Measurements from ENCODE around the gene ADA. TPM values are rescaled to one million over a fixed set of nuclear protein-coding genes. Genes with fewer than 3 reads are reported as not detected.

Gene ADA
- total and polyA plus RNA-seq, 2 of the 4 experiments (the other 2 are of a cell fraction): 8.1 to 11.0 TPM

DNA sequence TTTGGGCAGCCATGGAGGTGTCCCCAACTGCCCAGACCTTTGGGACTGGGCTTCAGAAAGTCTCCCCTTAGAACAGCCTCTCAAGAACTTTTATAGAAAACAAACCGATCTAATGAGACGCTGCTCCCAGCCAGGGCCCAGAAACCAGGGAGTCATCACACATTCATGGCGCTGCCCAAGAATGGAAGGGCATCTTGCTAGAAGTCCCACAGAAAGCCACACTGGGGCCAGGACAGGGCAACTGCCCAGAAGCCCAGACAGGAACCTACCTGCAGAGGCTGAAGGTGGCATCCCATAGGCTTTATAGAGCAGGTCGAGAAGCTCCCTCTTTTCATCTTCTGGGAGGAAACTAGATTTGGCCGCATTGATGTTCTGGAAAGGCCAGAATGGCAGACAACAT is 31.5 kb downstream of the ADA start:
- TF ChIP-seq MAFK (IDR thresholded peaks at IDR 0.05; ENCODE audit: low read depth, low read length) (no peak), CTCF (conservative IDR thresholded peaks at IDR 0.05; ENCODE audit: low read depth, low read length) (no peak), MXI1 (IDR thresholded peaks at IDR 0.05; ENCODE audit: borderline replicate concordance, low read depth, low read length) (no peak), CHD1 (IDR thresholded peaks at IDR 0.05; ENCODE audit: low read depth, low read length) (no peak), RCOR1 (IDR thresholded peaks at IDR 0.05; ENCODE audit: insufficient replicate concordance, low read length) (no peak), POLR2A (IDR thresholded peaks at IDR 0.05; ENCODE audit: low read depth, low read length) (no peak), RAD21 (IDR thresholded peaks at IDR 0.05; ENCODE audit: low read length) (no peak), FOS (IDR thresholded peaks at IDR 0.05; ENCODE audit: low read depth, low read length) (no peak), RFX5 (IDR thresholded peaks at IDR 0.05; ENCODE audit: low read depth, low read length) (no peak)
- TF ChIP-seq, protein P1, sequence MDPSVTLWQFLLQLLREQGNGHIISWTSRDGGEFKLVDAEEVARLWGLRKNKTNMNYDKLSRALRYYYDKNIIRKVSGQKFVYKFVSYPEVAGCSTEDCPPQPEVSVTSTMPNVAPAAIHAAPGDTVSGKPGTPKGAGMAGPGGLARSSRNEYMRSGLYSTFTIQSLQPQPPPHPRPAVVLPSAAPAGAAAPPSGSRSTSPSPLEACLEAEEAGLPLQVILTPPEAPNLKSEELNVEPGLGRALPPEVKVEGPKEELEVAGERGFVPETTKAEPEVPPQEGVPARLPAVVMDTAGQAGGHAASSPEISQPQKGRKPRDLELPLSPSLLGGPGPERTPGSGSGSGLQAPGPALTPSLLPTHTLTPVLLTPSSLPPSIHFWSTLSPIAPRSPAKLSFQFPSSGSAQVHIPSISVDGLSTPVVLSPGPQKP (IDR thresholded peaks at IDR 0.05; ENCODE audit: borderline replicate concordance, low read depth, low read length): no peak
- no peak overlapping the region for H4K91ac ChIP-seq (ENCODE audit: insufficient read depth, low read depth, low read length)
- intact Hi-C loops (cut with micrococcal nuclease) (no loop called here), dilution Hi-C loops (cut with HindIII; ENCODE audit: low sequenced_read_pairs, unreplicated experiment) (no loop called here), in situ Hi-C loops (cut with MboI; ENCODE audit: low sequenced_read_pairs) (no loop called here)
- no peak overlapping the region for H3K27ac ChIP-seq (ENCODE audit: insufficient read depth, low read length)
- no peak overlapping the region for H3K4me3 ChIP-seq (ENCODE audit: insufficient read depth, low read depth, low read length)
- H2AFZ ChIP-seq (replicated peaks; ENCODE audit: low read length, poor library complexity): no peak overlapping the region
- H3K4ac ChIP-seq (ENCODE audit: low read depth, low read length): no peak overlapping the region
- H3K56ac ChIP-seq (ENCODE audit: extremely low read depth, insufficient read depth, low read length): no peak overlapping the region
- H3K79me1 ChIP-seq (ENCODE audit: low read depth in 1 of 2, low read length in 2 of 2): peaks cover 0 to 3% of the 10 kb centered on the region in 2 experiments; a peak in 1 of 4 replicates
- no TSS peak for BruUV-seq (replicated peaks)
- no peaks in the 10 kb centered on the region for H3K9me1 ChIP-seq (ENCODE audit: insufficient read depth, low read length)
- H2BK120ac ChIP-seq (ENCODE audit: low read depth, low read length): no peak overlapping the region
- H4K5ac ChIP-seq (ENCODE audit: low read depth, low read length): no peak overlapping the region
- no peak overlapping the region for H2AK5ac ChIP-seq (ENCODE audit: low read depth, low read length)
- no peak for DNase-seq
- ATAC-seq (ENCODE audit: low read depth): no peak
- H3K9ac ChIP-seq (ENCODE audit: low read depth, low read length): no peak overlapping the region
- H4K20me1 ChIP-seq (ENCODE audit: insufficient read depth, low read length): peaks cover 3% of the 10 kb centered on the region; the same call in 1 of the 2 replicates
- H2BK5ac ChIP-seq (ENCODE audit: low read depth, low read length, poor library complexity, severe bottlenecking): no peak overlapping the region
- no peak overlapping the region for H3K4me2 ChIP-seq (ENCODE audit: low read depth, low read length)
- POLR2A ChIA-PET (ENCODE audit: unreplicated experiment): no interaction called here
- peaks cover 42% of the 10 kb centered on the region for H3K36me3 ChIP-seq (ENCODE audit: control insufficient read depth, insufficient read depth, low read length)
- no peak overlapping the region for H2BK15ac ChIP-seq (ENCODE audit: low read depth, low read length)
- no peaks in the 10 kb centered on the region for H3K4me1 ChIP-seq (ENCODE audit: control insufficient read depth, insufficient read depth, low read length)
- H3K9me3 ChIP-seq (ENCODE audit: control insufficient read depth, insufficient read depth, low read length): peaks cover 7% of the 10 kb centered on the region
- no peak overlapping the region for H4K8ac ChIP-seq (ENCODE audit: low read depth in 2 of 2, low read length in 2 of 2)
- CTCF ChIA-PET: interaction anchor here (1.0 kb wide), 1 partner anchor 64 kb away, joined by 3 read pairs; no protein-coding TSS in a partner anchor
- WGBS, 2 experiments (ENCODE audit: extremely low coverage in 2 of 2, insufficient read length in 1 of 2): 100% methylated on average over 2 of the region's 5 CpGs; no CpG with 5 or more reads in 1 of the 2 experiments
- H3K14ac ChIP-seq (replicated peaks; ENCODE audit: low read depth, low read length): no peak overlapping the region
- H2BK20ac ChIP-seq (ENCODE audit: low read depth, low read length): no peak overlapping the region
- H2AK9ac ChIP-seq (replicated peaks; ENCODE audit: low read depth, low read length, poor library complexity): no peak overlapping the region
- no peak overlapping the region for H3K18ac ChIP-seq (ENCODE audit: low read depth, low read length)
- no peaks in the 10 kb centered on the region for H3K27me3 ChIP-seq (ENCODE audit: control insufficient read depth, insufficient read depth, low read length)
- H3K23ac ChIP-seq (ENCODE audit: low read depth, low read length): no peak overlapping the region
